Measurements from ENCODE around the gene FREM2.

Gene FREM2

DNA sequence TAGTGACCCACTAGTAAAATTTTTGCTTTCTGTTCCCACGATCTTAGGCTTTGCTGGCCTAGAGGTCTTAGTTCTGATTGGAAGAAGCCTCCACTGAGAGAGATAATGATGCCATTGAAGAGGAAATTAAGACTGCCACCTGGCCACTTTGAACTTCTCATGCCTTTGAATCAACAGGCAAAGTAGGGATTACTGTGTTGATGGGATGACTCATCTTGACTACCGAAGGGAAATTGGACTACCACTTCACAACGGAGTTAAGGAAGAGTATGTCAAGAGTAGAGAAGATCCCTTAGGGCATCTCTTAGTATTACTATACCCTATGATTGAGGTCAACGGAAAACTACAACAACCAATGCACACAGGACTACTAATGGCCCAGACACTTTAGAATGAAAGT is 12.7 kb upstream of the FREM2 start (continued):
- TF ChIP-seq, protein P1, sequence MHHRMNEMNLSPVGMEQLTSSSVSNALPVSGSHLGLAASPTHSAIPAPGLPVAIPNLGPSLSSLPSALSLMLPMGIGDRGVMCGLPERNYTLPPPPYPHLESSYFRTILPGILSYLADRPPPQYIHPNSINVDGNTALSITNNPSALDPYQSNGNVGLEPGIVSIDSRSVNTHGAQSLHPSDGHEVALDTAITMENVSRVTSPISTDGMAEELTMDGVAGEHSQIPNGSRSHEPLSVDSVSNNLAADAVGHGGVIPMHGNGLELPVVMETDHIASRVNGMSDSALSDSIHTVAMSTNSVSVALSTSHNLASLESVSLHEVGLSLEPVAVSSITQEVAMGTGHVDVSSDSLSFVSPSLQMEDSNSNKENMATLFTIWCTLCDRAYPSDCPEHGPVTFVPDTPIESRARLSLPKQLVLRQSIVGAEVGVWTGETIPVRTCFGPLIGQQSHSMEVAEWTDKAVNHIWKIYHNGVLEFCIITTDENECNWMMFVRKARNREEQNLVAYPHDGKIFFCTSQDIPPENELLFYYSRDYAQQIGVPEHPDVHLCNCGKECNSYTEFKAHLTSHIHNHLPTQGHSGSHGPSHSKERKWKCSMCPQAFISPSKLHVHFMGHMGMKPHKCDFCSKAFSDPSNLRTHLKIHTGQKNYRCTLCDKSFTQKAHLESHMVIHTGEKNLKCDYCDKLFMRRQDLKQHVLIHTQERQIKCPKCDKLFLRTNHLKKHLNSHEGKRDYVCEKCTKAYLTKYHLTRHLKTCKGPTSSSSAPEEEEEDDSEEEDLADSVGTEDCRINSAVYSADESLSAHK (tag by site-specific recombination; IDR thresholded peaks at IDR 0.05), result no peak
- TF ChIP-seq SCRT2 (tag by site-specific recombination; IDR thresholded peaks at IDR 0.05), result peak; percentile 91
- TF ChIP-seq OSR2 (tag by site-specific recombination; IDR thresholded peaks at IDR 0.05), result peak; percentile 35; the same call in 1 of the 2 replicates
- no peak for TF ChIP-seq ZNF768 (tag by site-specific recombination; IDR thresholded peaks at IDR 0.05)

DNA sequence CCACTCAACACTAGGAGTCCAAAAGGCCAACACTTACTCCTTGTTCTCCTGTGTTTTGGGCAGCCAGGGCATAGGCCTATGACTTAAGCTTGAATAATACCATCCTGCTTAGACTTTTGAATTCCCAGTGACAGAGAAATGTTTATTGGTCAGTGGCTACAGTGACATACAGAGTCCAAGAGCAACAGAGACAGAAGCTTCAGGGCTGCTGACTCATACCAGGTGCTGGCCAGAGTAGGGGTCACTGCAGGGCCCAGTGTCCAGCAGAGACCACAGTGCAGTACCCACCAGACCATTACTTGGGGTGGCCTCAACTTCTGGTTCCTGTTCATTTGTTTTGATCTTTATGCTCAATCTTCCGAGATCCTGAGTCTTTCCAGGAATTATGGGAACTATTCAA is 6.0 kb upstream of the FREM2 start:
- TF ChIP-seq ZNF837 (tag by site-specific recombination; IDR thresholded peaks at IDR 0.05) (no peak), ZBTB21 (tag by site-specific recombination; IDR thresholded peaks at IDR 0.05) (no peak), ZSCAN23 (tag by site-specific recombination; IDR thresholded peaks at IDR 0.05) (no peak), ZNF664 (tag by site-specific recombination; IDR thresholded peaks at IDR 0.05) (no peak), MZF1 (tag by site-specific recombination; IDR thresholded peaks at IDR 0.05; ENCODE audit: borderline replicate concordance) (no peak), ZBTB10 (tag by site-specific recombination; IDR thresholded peaks at IDR 0.05) (no peak), GLI4 (tag by site-specific recombination; IDR thresholded peaks at IDR 0.05) (no peak), SALL2 (tag by site-specific recombination; IDR thresholded peaks at IDR 0.05; ENCODE audit: borderline replicate concordance) (no peak), ZNF114 (tag by site-specific recombination; IDR thresholded peaks at IDR 0.05) (no peak), ZNF2 (tag by site-specific recombination; IDR thresholded peaks at IDR 0.05) (no peak), ZBTB49 (tag by site-specific recombination; IDR thresholded peaks at IDR 0.05; ENCODE audit: low read depth) (no peak), ZNF518A (tag by site-specific recombination; conservative IDR thresholded peaks at IDR 0.05; ENCODE audit: low read depth) (no peak)
- TF ChIP-seq, protein P2, sequence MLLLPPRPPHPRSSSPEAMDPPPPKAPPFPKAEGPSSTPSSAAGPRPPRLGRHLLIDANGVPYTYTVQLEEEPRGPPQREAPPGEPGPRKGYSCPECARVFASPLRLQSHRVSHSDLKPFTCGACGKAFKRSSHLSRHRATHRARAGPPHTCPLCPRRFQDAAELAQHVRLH (tag by site-specific recombination; IDR thresholded peaks at IDR 0.05), result no peak
- TF ChIP-seq, protein P3, sequence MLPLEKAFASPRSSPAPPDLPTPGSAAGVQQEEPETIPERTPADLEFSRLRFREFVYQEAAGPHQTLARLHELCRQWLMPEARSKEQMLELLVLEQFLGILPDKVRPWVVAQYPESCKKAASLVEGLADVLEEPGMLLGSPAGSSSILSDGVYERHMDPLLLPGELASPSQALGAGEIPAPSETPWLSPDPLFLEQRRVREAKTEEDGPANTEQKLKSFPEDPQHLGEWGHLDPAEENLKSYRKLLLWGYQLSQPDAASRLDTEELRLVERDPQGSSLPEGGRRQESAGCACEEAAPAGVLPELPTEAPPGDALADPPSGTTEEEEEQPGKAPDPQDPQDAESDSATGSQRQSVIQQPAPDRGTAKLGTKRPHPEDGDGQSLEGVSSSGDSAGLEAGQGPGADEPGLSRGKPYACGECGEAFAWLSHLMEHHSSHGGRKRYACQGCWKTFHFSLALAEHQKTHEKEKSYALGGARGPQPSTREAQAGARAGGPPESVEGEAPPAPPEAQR (tag by site-specific recombination; IDR thresholded peaks at IDR 0.05), result no peak
- Histone ChIP-seq H3K36me3 (ENCODE audit: control insufficient read depth in 2 of 2, insufficient read depth in 1 of 2, low read length in 2 of 2) (no peaks in the 10 kb centered on the region), H3K4me1 (ENCODE audit: control insufficient read depth, insufficient read depth, low read length) (peaks cover 4% of the 10 kb centered on the region), H3K9me3 (ENCODE audit: control insufficient read depth, insufficient read depth, low read depth, low read length) (no peaks in the 10 kb centered on the region), H3K4me3 (ENCODE audit: low read depth, low read length) (no peak overlapping the region), H3K27ac (ENCODE audit: extremely low read depth, low read depth, low read length) (no peak overlapping the region)
- POLR2A ChIA-PET, result no interaction called here
- CTCF ChIA-PET, result no interaction called here
